Stimulated activated CD4-positive, alpha-beta T cell treated with anti-CD3 and anti-CD28 coated beads, Interleukin-1b, Interleukin-23, amount 100 ng/mL, for 1 hour (primary cell): ENCODE results near the gene CCDC122.

Experiments
- DNase-seq, 2 donors: peaks; one replicate each; pipeline ENCODE4 v3.0.0-alpha.2; 2020; ENCODE audit warnings: low read depth in 2 of 2

CCDC122 gene

DNA sequence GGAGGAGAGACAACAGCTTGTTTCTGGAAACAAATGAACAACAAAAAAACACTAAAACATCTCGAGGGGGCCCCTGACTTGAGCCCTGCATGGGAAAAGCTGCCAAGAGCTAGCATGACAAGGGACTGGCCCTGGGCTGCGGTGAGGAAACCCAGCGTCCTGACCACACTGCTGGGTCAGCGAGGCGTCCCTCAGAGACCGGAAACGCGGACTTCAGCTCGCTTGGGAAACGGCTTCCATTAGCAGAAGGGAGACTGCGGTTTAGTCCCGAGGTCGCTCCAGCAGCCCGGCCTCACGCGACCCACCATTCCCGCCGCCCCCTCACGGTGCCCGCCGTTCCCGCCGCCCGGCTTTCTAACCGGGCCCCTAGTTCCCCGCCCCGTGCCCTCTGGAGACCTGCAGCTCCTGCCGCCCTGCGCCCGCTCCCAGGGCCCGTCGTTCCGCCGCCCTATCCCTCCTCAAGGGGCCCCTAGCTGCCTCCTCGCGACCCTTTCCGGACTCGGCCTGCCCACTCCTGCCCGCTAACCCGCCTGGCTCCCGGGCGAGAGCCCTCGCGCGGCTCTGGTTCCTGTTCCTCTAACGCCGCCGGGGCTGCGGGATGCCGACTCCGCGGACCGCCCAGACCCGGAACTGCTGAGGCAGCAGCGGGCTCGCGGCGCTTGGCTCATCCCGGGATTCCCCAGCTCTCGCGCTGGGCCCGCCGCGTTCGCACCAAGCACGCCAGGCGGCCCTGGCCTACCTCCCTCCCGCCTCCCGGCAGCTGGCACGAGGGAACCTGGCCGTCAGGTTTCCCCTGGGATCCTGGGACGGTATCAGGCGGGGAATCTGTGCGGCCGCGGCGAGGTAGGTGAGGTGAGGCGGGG lies at the start of gene CCDC122:
TSS of gene CCDC122 (minus strand) at position 849 of the 863 bp plus-strand sequence. CDS start 10,364 bp downstream, outside the sequence.
- peak; percentile 45 to 61 for DNase-seq

GRCh38 chr13:43924549-43925245 lies 45.2 kb upstream of the CCDC122 start:
- no peak for DNase-seq

- DNase-seq, result no peak
These were observed 41.6 kb upstream of the CCDC122 start for GRCh38 chr13:43920965-43921674.

GRCh38 chr13:43918636-43919035 lies 39.1 kb upstream of the CCDC122 start:
- DNase-seq, result no peak

DNA sequence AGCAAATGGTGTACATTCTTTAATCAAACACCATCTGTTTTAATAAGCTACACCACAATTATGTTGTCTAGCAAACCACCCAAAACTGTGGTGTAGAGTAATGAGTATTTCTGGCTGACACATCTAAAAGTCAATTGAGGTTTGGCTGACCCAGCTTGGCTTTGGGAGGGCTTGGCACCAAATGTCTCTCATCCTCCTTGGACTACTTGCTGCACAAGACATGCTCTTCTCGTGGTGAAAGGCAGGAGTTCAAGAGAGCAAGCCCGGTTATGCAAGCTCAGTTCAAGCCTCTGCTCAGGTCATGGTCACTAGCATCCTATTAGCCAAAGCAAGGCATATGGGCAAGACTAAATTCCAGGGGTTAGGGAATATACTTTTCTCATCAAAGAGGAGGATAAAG lies 37.3 kb upstream of the CCDC122 start:
- DNase-seq, result no peak

DNA sequence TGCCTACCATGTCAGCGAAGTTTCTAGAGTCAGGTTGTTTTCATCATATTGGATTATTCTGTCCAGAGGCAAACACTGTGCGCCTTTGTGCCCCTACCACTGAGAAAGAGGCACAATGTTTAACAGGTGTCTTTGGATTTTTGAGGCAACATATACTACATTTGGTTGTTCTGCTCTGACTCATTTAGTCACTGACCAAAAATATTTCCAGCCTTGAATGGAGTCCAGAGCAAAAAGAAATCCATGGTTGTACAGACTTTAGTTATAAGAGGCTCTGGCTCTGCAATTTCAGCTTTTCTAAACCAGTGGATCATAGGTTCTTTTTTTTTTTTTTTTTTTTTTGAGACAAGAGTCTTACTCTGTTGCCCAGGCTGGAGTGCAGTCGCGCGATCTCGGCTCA lies 35.9 kb upstream of the CCDC122 start:
- no peak for DNase-seq

DNA sequence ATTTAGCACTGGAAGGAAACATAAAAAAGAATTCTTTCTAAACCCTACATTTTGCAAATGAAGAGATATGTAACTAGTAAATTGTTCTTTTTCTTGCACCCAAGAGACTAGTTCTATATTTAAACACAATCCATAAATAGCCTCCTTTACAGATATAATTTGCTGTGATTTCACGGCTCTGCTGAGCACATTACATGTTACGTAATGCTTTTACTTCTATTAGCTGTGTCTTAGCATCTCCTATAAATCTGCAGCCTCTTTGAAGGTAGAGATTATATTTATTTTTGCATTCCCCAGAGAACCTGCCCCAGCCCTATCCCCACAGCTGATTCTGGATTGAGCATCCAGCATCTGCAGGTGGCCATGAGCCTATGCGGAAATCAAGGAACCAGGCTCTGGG lies 32.3 kb upstream of the CCDC122 start:
- DNase-seq, result no peak

DNA sequence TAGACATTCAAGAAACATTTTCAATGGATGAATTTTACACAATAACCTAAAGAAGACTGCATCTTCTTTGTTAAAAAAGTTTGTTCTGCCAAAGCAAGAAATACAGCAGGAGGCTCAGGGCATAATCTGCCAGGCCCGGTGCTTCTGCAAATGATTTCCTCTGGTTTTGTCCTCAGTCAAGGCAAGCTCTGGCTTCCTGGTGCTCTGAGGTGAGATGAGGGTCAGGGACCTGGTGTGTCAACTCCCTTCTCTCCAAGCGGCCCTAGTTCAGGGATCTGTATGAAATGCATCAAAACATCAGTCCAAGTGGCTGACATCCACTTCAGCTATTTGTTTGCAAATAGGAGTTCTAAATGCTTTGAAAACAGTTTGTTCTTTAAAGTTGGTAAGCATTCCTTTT lies 31.7 kb upstream of the CCDC122 start:
- no peak for DNase-seq

DNA sequence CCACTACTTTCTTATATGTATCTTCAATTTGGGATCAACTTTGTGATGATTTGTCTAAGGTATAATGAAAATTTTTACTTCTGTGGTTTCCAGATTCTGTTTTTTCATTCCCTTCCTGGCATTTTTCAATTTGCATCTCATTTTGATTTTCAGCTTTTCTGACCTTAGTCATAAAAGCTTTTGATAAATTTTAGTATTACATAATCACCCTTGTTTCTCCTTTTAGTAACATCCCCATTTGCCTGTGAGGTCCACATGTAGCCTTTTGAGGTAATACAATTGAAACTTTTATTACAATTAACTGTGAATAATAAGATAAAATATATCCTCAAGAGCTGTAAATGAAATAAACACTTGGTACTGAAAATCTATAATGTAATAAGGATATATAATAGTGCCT lies 31.3 kb upstream of the CCDC122 start:
- DNase-seq, result no peak

- no peak for DNase-seq
These were observed 28.9 kb upstream of the CCDC122 start for GRCh38 chr13:43908156-43909126.

DNA sequence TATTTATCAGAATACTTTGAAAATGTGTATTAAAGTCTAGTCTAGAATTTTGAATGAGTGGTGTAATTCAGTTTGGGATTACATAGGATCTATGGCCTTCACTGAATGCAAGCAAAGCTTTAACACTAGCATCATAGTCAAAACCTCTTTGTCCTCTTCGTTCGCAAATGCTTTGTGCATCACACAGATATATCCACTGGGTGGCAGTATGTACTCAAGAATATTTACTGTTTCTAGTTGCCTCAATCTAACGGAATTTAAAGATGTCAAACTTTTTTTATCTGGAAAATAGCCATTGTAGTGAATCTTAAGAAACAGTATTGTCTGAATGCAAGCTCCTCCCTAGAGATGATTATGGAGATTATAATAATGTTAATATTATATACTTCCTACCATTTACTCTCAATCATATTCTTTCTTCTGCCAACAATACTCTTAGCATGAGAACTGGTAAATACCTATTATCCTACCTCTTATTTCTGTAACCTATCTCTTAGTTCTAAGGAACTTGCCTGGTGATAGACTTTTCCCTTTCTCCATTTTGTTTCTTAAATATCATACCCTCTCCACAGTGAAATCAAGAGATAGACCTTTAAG lies 26.0 kb upstream of the CCDC122 start:
- DNase-seq, result no peak

DNA sequence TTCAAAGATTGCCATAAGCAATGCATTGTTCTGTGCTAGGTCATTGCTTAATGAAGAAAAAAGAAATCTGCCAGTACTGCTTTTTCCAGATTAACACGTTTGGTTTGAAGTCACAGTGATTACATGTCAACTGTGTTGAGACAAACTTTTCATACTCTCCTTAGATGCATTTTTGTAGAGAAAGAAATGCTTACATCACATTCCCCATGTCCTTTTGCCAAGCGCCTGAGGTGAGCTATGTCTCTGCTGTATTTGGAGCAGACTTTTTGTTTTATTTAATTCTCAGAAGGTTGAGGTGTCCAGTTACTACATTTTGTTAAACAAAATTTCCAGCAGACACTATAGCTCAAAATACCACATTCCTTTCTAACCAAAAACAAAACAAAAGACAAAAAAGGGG lies 16.4 kb upstream of the CCDC122 start:
- no peak for DNase-seq

DNA sequence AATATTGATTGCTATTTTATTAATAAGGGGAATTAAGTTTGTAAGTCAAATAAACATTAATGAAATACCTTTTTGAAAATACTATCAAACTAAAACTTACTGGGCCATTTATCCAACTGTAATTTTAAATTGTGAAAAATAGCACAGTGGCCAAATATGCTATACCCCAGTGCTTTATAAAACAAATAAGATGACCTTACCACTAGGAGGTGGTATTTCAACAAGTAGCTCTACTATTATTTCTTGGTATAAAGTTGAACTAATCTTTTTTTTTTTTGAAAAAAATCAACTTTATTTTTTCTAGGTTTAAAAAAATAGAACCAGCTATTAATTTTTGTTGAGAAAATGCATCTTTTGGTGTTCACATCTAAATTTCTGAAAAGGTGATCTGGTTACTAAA lies 14.9 kb upstream of the CCDC122 start:
- DNase-seq, result no peak

DNA sequence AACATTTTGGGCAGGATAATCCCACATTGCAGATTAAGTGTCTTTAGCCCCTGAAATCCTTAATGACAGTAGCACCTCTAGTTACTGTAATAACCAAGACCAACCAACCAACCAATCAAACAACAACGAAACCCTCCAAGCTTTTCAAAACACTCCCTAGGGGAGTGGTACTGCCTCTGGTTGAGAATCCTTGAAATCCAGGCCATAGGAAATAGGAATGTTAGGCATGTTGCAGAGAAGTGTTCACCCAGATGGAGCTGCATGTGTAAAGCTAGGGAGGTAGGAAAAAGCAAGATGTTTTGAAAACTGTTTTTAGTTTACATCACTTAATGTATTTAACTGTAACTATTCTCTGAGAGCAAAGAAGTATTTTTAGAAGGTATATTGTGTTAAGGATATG lies 4.7 kb upstream of the CCDC122 start:
- DNase-seq, result no peak

GRCh38 chr13:43883631-43884030 lies 4.1 kb upstream of the CCDC122 start:
- no peak for DNase-seq

GRCh38 chr13:43881580-43881979 lies 2.0 kb upstream of the CCDC122 start:
- DNase-seq, result no peak

- no peak for DNase-seq
These were observed 1.4 kb upstream of the CCDC122 start for GRCh38 chr13:43880926-43881325.

DNA sequence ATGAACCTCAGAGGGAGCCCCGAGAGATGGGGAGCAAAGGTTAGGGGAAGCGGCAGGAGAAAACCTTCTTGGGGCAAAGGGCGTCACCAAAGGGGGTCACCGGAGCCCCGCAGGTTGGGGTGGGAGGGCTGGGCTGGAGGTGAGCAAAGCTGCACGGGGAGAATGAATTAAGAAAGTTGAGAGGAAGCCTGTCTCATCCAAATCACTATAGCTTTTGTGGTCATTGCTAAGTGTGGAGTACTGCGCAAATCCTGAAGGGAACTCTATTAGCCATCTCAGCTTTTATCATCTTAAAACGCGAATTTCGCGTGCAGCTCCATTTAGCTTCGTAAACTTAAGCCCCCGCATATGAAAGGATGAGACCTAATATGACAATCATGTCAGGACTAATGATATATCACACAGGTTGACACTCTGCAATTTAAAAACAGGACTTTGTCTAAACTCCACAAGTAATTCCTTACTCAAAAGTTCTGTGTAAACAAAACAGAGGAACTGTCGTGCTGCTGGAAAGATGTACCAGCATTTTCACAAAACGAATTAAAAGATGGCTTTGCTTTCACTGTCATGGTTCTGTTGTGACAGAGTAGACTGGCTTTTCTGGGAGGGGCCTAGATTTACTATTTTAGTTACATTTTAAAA lies 795 bp upstream of the CCDC122 start:
- no peak for DNase-seq

GRCh38 chr13:43879755-43880181 lies 228 bp upstream of the CCDC122 start, which contains the start of gene LACC1:
LACC1 (plus strand) TSS chr13:43879904; CDS start chr13:43880986, 1,082 bp downstream.
- no peak for DNase-seq

DNA sequence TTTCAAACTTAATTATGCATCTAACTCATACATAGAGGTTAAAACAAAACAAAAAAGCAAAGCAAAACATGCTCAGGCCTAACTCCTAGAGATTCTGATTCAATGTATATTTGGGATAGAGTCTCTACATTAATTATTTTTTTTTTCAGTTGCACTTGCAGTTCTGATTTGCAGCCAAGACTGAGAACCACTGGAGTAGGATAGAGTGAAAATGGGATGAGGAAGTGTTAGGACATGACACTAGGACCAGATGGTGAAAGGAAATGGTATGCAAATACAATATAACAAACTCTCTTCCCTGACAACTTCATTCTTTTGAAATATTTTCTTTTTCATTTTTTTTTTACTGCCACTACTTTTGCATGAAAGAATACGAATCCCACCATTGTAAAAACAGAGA lies 1.8 kb downstream of the CCDC122 start:
- no peak for DNase-seq
